SK-N-SH (cell line): ENCODE measurements around the gene ETV1.

Experiments used
- CTCF ChIP-seq: fragments of 200-600 bp; sonication (generic); IDR thresholded peaks from 2 replicates; pipeline ENCODE4 v1.6.1; 2017; ENCODE audit warnings: antibody characterized with exemption, mild to moderate bottlenecking, moderate library complexity
- EZH2phosphoT487 ChIP-seq: fragments of 200-600 bp; sonication (generic); IDR thresholded peaks from 2 replicates; pipeline ENCODE4 v1.6.1; 2017; ENCODE audit warnings: low read depth, mixed run types, mild to moderate bottlenecking, antibody characterized with exemption, moderate library complexity, borderline replicate concordance

- TF ChIP-seq CTCF (no peak), EZH2phosphoT487 (no peak)
Observed at GRCh38 chr7:13872709-13873108, 116.8 kb downstream of the ETV1 start.
